Measurements from ENCODE around the gene FGF1. TPM values are rescaled to one million over a fixed set of nuclear protein-coding genes. Genes with fewer than 3 reads are reported as not detected.

Gene FGF1
- total and polyA plus RNA-seq, 2 of the 4 experiments (the other 2 are of a cell fraction), result 7.6 to 7.7 TPM

- Histone ChIP-seq H2BK15ac (ENCODE audit: low read depth, low read length) (no peak overlapping the region), H3K23ac (ENCODE audit: low read depth, low read length) (no peak overlapping the region), H3K27me3 (ENCODE audit: control insufficient read depth, insufficient read depth, low read length) (no peaks in the 10 kb centered on the region), H3K79me1 (ENCODE audit: low read depth in 1 of 2, low read length in 2 of 2) (no peaks in the 10 kb centered on the region), H3K27ac (ENCODE audit: insufficient read depth, low read length) (no peak overlapping the region), H2BK120ac (ENCODE audit: low read depth, low read length) (no peak overlapping the region), H2AK5ac (ENCODE audit: low read depth, low read length) (no peak overlapping the region), H3K56ac (ENCODE audit: extremely low read depth, insufficient read depth, low read length) (no peak overlapping the region), H2BK20ac (ENCODE audit: low read depth, low read length) (no peak overlapping the region), H4K5ac (ENCODE audit: low read depth, low read length) (no peak overlapping the region), H2AFZ (replicated peaks; ENCODE audit: low read length, poor library complexity) (no peak overlapping the region), H2BK5ac (ENCODE audit: low read depth, low read length, poor library complexity, severe bottlenecking) (no peak overlapping the region), H3K9me3 (ENCODE audit: control insufficient read depth, insufficient read depth, low read length) (no peaks in the 10 kb centered on the region), H3K4ac (ENCODE audit: low read depth, low read length) (no peak overlapping the region), H3K4me3 (ENCODE audit: insufficient read depth, low read depth, low read length) (no peak overlapping the region), H3K4me2 (ENCODE audit: low read depth, low read length) (no peak overlapping the region), H4K8ac (ENCODE audit: low read depth in 2 of 2, low read length in 2 of 2) (no peak overlapping the region), H4K91ac (ENCODE audit: insufficient read depth, low read depth, low read length) (no peak overlapping the region), H3K14ac (replicated peaks; ENCODE audit: low read depth, low read length) (no peak overlapping the region), H3K9ac (ENCODE audit: low read depth, low read length) (no peak overlapping the region), H3K9me1 (ENCODE audit: insufficient read depth, low read length) (no peaks in the 10 kb centered on the region), H3K36me3 (ENCODE audit: control insufficient read depth, insufficient read depth, low read length) (no peaks in the 10 kb centered on the region), H4K20me1 (ENCODE audit: insufficient read depth, low read length) (no peaks in the 10 kb centered on the region), H3K18ac (ENCODE audit: low read depth, low read length) (no peak overlapping the region), H3K4me1 (ENCODE audit: control insufficient read depth, insufficient read depth, low read length) (no peaks in the 10 kb centered on the region), H2AK9ac (replicated peaks; ENCODE audit: low read depth, low read length, poor library complexity) (no peak overlapping the region)
- TF ChIP-seq MAFK (IDR thresholded peaks at IDR 0.05; ENCODE audit: low read depth, low read length) (no peak), BHLHE40 (IDR thresholded peaks at IDR 0.05; ENCODE audit: low read depth, low read length) (no peak), NFE2L2 (IDR thresholded peaks at IDR 0.05; ENCODE audit: low read depth, low read length) (no peak), RFX5 (IDR thresholded peaks at IDR 0.05; ENCODE audit: low read depth, low read length) (no peak)
- BruUV-seq (replicated peaks), result no TSS peak
- dilution Hi-C loops (cut with HindIII; ENCODE audit: low sequenced_read_pairs, unreplicated experiment), result no loop called here
- ChIA-PET POLR2A (ENCODE audit: unreplicated experiment) (no interaction called here), CTCF (no interaction called here)
- intact Hi-C loops (cut with micrococcal nuclease), result no loop called here
- no peak for ATAC-seq (ENCODE audit: low read depth)
- in situ Hi-C loops (cut with MboI; ENCODE audit: low sequenced_read_pairs), result no loop called here
- WGBS, 2 experiments (ENCODE audit: extremely low coverage in 2 of 2, insufficient read length in 1 of 2), result no CpG with 5 or more reads among the region's 1 CpG
- no peak for DNase-seq
Measured at GRCh38 chr5:142576303-142576702, 109.6 kb downstream of the FGF1 start.
